Immature natural killer cell (primary cell): ENCODE measurements around the gene CDC45. TPM values are rescaled to one million over a fixed set of nuclear protein-coding genes. Genes with fewer than 3 reads are reported as not detected.

Experiments
- DNase-seq, 3 donors: peaks; one replicate each; pipeline ENCODE4 v3.0.0; 2022; ENCODE audit warnings: mixed read lengths in 1 of 3
- H3K27ac Mint-ChIP-seq, 6 donors: one replicate each; pipeline ENCODE4 v1.8.0; 2020; ENCODE audit warnings: mixed read lengths in 6 of 6, mild to moderate bottlenecking in 5 of 6, inconsistent platforms in 4 of 6, moderate library complexity in 3 of 6
- H3K27me3 Mint-ChIP-seq, 3 donors: one replicate each; pipeline ENCODE4 v1.8.0; 2020 to 2021; ENCODE audit warnings: low read depth in 3 of 3, mild to moderate bottlenecking in 3 of 3, mixed read lengths in 3 of 3, moderate library complexity in 3 of 3, inconsistent platforms in 1 of 3
- H3K36me3 Mint-ChIP-seq, 3 donors: one replicate each; pipeline ENCODE4 v1.8.0; 2020; ENCODE audit warnings: mixed read lengths in 3 of 3, inconsistent platforms in 2 of 3, mild to moderate bottlenecking in 2 of 3
- H3K4me1 Mint-ChIP-seq, 2 donors: one replicate each; pipeline ENCODE4 v1.8.0; 2020; ENCODE audit warnings: inconsistent platforms in 2 of 2, mild to moderate bottlenecking in 2 of 2, mixed read lengths in 2 of 2, moderate library complexity in 1 of 2
- H3K4me3 Mint-ChIP-seq, 5 donors: one replicate each; pipeline ENCODE4 v1.8.0; 2020; ENCODE audit warnings: mild to moderate bottlenecking in 5 of 5, mixed read lengths in 5 of 5, inconsistent platforms in 3 of 5, moderate library complexity in 3 of 5
- H3K9me3 Mint-ChIP-seq, 6 donors: one replicate each; pipeline ENCODE4 v1.8.0; 2020; ENCODE audit warnings: mild to moderate bottlenecking in 6 of 6, mixed read lengths in 6 of 6, inconsistent platforms in 4 of 6, moderate library complexity in 3 of 6
- polyA plus RNA-seq, 3 donors: library from polyadenylated mRNA; unstranded; fragments of 300-500 nt; fragmentation: Illumina TruSeq; gene quantifications; one replicate each; pipeline ENCODE4 v1.2.3, GENCODE V29; 2021

Gene CDC45
- polyA plus RNA-seq, 3 donors from 2014 or later = 3.1 to 3.5 TPM; not detected in 1

DNA sequence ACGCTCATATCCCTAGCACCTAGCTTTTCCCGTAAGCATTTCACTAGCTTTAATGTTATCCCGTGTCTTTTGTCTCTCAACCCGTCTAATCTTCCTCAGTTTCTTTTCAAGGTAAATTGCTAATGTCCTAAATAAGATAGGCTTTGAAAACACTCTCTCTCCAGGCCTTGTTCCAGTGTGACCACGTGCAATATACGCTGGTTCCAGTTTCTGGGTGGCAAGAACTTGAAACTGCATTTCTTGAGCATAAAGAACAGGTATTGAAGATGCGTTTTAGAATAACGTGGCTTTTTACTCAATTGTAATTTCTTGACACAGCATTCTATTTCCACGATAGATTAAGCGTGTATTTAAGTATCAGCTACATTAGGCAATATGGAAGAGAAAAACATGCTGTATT, 1.1 kb downstream of the CDC45 start:
- Mint-ChIP-seq H3K9me3 (no peaks in the 10 kb centered on the region), H3K4me3 (peak overlapping the region; percentile 29 to 92 (median 82)), H3K4me1 (peaks cover 26 to 33% of the 10 kb centered on the region in 2 donors), H3K36me3 (no peaks in the 10 kb centered on the region), H3K27me3 (peaks cover 6 to 7% (median 6%) of the 10 kb centered on the region in 3 donors), H3K27ac (no peak overlapping the region)
- no peak for DNase-seq

GRCh38 chr22:19482297-19482696, 2.6 kb downstream of the CDC45 start:
- Mint-ChIP-seq H3K27ac (no peak overlapping the region), H3K27me3 (peaks cover 5 to 7% (median 6%) of the 10 kb centered on the region in 3 donors), H3K9me3 (no peaks in the 10 kb centered on the region), H3K4me3 (no peak overlapping the region), H3K4me1 (peaks cover 19 to 21% of the 10 kb centered on the region in 2 donors), H3K36me3 (no peaks in the 10 kb centered on the region)
- no peak for DNase-seq

GRCh38 chr22:19483481-19484244, 3.9 kb downstream of the CDC45 start:
- Mint-ChIP-seq H3K4me1 (peaks cover 8 to 9% of the 10 kb centered on the region in 2 donors), H3K36me3 (no peaks in the 10 kb centered on the region), H3K9me3 (no peaks in the 10 kb centered on the region), H3K4me3 (no peak overlapping the region), H3K27ac (peak overlapping the region in 1 of 6 donors; percentile 3), H3K27me3 (peaks cover 5 to 7% (median 6%) of the 10 kb centered on the region in 3 donors)
- DNase-seq = no peak

GRCh38 chr22:19488285-19488684, 8.6 kb downstream of the CDC45 start:
- Mint-ChIP-seq H3K9me3 (no peaks in the 10 kb centered on the region), H3K36me3 (no peaks in the 10 kb centered on the region)

DNA sequence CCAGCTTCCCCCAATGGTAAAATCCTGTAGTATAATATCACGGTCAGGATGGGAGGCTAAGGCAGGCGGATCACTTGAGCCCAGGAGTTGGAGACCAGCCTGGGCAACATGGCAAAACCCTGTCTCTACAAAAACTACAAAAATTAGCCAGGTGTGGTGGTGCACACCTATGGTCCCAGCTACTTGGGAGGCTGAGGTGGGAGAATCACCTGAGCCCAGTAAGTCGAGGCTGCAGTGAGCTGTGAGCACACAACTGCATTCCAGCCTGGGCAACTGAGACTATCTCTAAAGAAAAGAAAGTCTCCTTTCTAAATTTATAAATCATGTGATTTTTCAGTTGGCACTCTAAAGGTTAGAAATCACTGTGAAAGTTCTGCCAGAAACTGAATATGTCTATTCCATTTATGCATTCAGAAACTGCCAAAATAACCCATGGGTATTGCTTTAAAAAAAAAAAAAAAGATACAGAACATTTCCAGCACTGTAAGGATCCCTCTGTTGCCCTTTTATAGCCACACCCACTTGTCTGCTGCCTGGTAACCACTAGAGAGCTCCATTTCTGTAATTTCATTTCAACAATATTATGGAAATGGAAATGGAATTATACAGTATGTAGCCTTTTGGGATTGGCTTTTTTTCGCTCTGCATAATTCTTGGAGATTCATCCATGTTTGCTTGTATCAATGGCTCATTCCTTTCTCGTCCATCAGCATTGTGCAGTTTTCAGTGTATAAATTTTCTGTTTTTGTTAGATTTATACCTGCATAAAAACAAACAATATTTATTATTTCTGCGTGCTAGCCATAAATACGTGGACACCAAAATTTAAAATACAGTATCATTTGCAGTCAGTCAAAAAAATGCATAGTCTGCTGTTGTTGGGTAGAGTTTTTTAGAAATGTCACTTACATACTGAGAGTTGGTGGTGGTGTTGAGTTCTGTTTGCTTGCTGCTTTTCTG, 9.4 kb downstream of the CDC45 start:
- no peak overlapping the region for H3K4me3 Mint-ChIP-seq
- DNase-seq = no peak
- H3K27me3 Mint-ChIP-seq = peaks cover 0 to 1% (median 0%) of the 10 kb centered on the region in 3 donors
- H3K4me1 Mint-ChIP-seq = no peaks in the 10 kb centered on the region
- H3K9me3 Mint-ChIP-seq = no peaks in the 10 kb centered on the region
- H3K27ac Mint-ChIP-seq = no peak overlapping the region
- H3K36me3 Mint-ChIP-seq = no peaks in the 10 kb centered on the region

More at GRCh38 chr22:19488285-19488684, 8.6 kb downstream of the CDC45 start:
- Mint-ChIP-seq H3K4me1 (no peaks in the 10 kb centered on the region), H3K27ac (no peak overlapping the region), H3K27me3 (peaks cover 0 to 1% (median 0%) of the 10 kb centered on the region in 3 donors), H3K4me3 (no peak overlapping the region)
- no peak for DNase-seq

GRCh38 chr22:19490628-19491230, 11.0 kb downstream of the CDC45 start:
- Mint-ChIP-seq H3K27me3 (no peaks in the 10 kb centered on the region), H3K4me3 (no peak overlapping the region), H3K4me1 (no peaks in the 10 kb centered on the region), H3K36me3 (no peaks in the 10 kb centered on the region), H3K9me3 (no peaks in the 10 kb centered on the region), H3K27ac (no peak overlapping the region)
- no peak for DNase-seq

DNA sequence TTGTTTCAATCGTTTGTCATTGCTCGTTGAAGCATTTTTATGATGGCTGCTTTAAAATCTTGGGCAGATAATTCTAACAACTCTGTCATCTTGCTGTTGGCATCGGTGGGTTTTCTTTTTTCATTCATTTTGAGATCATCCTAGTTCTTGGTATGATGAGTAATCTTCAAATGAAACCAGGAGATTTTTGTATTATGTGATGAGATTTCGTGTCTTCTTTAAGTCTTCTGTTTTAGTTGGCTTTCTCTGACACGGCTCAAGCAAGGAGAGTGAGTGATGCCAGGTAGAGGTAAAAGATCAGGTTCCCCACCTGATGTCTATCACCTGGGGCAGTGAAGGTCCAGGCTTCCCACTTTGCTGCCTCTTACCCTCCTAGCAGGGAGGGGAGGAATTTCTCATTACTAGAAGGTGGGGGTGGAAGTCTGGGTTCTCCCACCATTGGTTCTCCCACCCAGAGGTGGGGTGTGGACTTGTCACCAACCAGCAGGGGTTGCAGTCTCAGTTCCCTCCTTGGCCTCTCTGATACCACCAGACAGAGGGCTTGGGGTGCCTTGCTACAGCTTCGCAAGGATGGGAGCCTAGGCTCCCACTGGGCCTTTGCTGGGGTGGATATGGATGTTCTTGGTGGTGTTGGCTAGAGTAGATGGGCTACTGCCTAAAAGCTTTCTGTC, 12.9 kb downstream of the CDC45 start:
- H3K4me3 Mint-ChIP-seq = no peak overlapping the region
- H3K4me1 Mint-ChIP-seq = no peaks in the 10 kb centered on the region
- no peaks in the 10 kb centered on the region for H3K27me3 Mint-ChIP-seq
- H3K36me3 Mint-ChIP-seq = no peaks in the 10 kb centered on the region
- DNase-seq = no peak
- H3K27ac Mint-ChIP-seq = no peak overlapping the region
- no peaks in the 10 kb centered on the region for H3K9me3 Mint-ChIP-seq

- H3K9me3 Mint-ChIP-seq = no peaks in the 10 kb centered on the region
- no peak overlapping the region for H3K4me3 Mint-ChIP-seq
- H3K4me1 Mint-ChIP-seq = no peaks in the 10 kb centered on the region
- no peaks in the 10 kb centered on the region for H3K27me3 Mint-ChIP-seq
- DNase-seq = no peak
- H3K27ac Mint-ChIP-seq = no peak overlapping the region
- no peaks in the 10 kb centered on the region for H3K36me3 Mint-ChIP-seq
These were observed 14.4 kb downstream of the CDC45 start for GRCh38 chr22:19494001-19494560.

GRCh38 chr22:19494676-19495173, 15.0 kb downstream of the CDC45 start:
- H3K4me1 Mint-ChIP-seq = no peaks in the 10 kb centered on the region
- H3K4me3 Mint-ChIP-seq = no peak overlapping the region
- no peaks in the 10 kb centered on the region for H3K9me3 Mint-ChIP-seq
- DNase-seq = no peak
- H3K36me3 Mint-ChIP-seq = no peaks in the 10 kb centered on the region
- no peak overlapping the region for H3K27ac Mint-ChIP-seq
- no peaks in the 10 kb centered on the region for H3K27me3 Mint-ChIP-seq

GRCh38 chr22:19495562-19496323, 16.0 kb downstream of the CDC45 start:
- Mint-ChIP-seq H3K4me3 (no peak overlapping the region), H3K27ac (no peak overlapping the region), H3K4me1 (no peaks in the 10 kb centered on the region), H3K27me3 (no peaks in the 10 kb centered on the region), H3K9me3 (no peaks in the 10 kb centered on the region), H3K36me3 (no peaks in the 10 kb centered on the region)
- no peak for DNase-seq

DNA sequence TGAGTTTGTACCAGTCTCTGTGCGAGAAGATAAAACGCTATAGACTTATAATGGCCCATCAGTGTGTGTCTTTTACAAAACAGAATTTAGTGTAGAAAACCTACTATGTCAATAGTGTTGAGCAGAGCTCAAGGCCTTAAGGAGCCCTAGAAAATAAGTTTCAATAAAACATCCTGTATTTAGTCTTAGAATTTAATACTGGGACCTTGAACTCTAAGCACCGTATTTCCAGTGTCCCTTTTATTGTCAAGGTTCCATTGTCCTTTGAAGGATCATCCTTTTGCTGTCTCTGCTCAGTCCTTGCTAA, 16.6 kb downstream of the CDC45 start:
- H3K36me3 Mint-ChIP-seq = no peaks in the 10 kb centered on the region
- no peaks in the 10 kb centered on the region for H3K27me3 Mint-ChIP-seq
- H3K27ac Mint-ChIP-seq = no peak overlapping the region
- DNase-seq = no peak
- H3K9me3 Mint-ChIP-seq = no peaks in the 10 kb centered on the region
- no peak overlapping the region for H3K4me3 Mint-ChIP-seq
- no peaks in the 10 kb centered on the region for H3K4me1 Mint-ChIP-seq

- H3K36me3 Mint-ChIP-seq = no peaks in the 10 kb centered on the region
- no peaks in the 10 kb centered on the region for H3K4me1 Mint-ChIP-seq
- H3K9me3 Mint-ChIP-seq = no peaks in the 10 kb centered on the region
- no peak overlapping the region for H3K4me3 Mint-ChIP-seq
- DNase-seq = no peak
- no peaks in the 10 kb centered on the region for H3K27me3 Mint-ChIP-seq
- H3K27ac Mint-ChIP-seq = no peak overlapping the region
These were observed 17.5 kb downstream of the CDC45 start for GRCh38 chr22:19497245-19497644.
